ENCODE results near the gene FMNL2.

DNA sequence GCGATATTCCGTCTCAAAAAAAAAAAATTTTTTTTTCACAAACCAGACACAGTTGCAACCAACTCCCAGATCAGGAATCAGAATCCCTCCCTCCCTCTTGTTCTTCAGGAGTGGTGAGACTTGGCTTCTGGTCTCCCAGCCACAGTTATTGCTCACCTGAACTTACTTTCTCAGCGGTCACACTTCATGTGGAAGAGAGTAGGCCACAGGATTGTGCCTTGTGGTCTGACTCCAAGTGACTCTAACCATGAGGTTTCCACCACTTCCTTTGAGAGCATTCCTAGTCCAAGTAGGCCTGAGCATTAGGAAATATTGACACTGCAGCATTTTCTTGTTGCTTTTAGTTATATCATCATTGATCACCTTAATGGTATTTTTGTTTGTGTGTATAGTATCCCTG, 12.1 kb downstream of the FMNL2 start:
- no peak for TF ChIP-seq POLR2A (IDR thresholded peaks at IDR 0.05; ENCODE audit: borderline replicate concordance, extremely low read depth, insufficient read depth, insufficient read length)
- TF ChIP-seq YY1 (IDR thresholded peaks at IDR 0.05; ENCODE audit: extremely low read depth, insufficient replicate concordance, low read depth, low read length): no peak
- TF ChIP-seq, protein P1, sequence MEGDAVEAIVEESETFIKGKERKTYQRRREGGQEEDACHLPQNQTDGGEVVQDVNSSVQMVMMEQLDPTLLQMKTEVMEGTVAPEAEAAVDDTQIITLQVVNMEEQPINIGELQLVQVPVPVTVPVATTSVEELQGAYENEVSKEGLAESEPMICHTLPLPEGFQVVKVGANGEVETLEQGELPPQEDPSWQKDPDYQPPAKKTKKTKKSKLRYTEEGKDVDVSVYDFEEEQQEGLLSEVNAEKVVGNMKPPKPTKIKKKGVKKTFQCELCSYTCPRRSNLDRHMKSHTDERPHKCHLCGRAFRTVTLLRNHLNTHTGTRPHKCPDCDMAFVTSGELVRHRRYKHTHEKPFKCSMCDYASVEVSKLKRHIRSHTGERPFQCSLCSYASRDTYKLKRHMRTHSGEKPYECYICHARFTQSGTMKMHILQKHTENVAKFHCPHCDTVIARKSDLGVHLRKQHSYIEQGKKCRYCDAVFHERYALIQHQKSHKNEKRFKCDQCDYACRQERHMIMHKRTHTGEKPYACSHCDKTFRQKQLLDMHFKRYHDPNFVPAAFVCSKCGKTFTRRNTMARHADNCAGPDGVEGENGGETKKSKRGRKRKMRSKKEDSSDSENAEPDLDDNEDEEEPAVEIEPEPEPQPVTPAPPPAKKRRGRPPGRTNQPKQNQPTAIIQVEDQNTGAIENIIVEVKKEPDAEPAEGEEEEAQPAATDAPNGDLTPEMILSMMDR (IDR thresholded peaks at IDR 0.05 in 2 of 3, conservative IDR thresholded peaks at IDR 0.05 in 1 of 3; ENCODE audit: borderline replicate concordance in 1 of 3, insufficient read depth in 1 of 3, low read depth in 2 of 3, low read length in 2 of 3): no peak
- TF ChIP-seq, protein P2, sequence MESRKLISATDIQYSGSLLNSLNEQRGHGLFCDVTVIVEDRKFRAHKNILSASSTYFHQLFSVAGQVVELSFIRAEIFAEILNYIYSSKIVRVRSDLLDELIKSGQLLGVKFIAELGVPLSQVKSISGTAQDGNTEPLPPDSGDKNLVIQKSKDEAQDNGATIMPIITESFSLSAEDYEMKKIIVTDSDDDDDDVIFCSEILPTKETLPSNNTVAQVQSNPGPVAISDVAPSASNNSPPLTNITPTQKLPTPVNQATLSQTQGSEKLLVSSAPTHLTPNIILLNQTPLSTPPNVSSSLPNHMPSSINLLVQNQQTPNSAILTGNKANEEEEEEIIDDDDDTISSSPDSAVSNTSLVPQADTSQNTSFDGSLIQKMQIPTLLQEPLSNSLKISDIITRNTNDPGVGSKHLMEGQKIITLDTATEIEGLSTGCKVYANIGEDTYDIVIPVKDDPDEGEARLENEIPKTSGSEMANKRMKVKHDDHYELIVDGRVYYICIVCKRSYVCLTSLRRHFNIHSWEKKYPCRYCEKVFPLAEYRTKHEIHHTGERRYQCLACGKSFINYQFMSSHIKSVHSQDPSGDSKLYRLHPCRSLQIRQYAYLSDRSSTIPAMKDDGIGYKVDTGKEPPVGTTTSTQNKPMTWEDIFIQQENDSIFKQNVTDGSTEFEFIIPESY (IDR thresholded peaks at IDR 0.05; ENCODE audit: extremely low read depth, insufficient replicate concordance, low read length): no peak
- TF ChIP-seq ZNF274 (IDR thresholded peaks at IDR 0.05; ENCODE audit: low read depth, low read length): no peak
- no peak for TF ChIP-seq EZH2phosphoT487 (IDR thresholded peaks at IDR 0.05; ENCODE audit: borderline replicate concordance)
- no peak for TF ChIP-seq EZH2 (IDR thresholded peaks at IDR 0.05)
- no peak for TF ChIP-seq SP1 (IDR thresholded peaks at IDR 0.05; ENCODE audit: low read depth)
- no peak for TF ChIP-seq FOSL1 (IDR thresholded peaks at IDR 0.05; ENCODE audit: low read depth)
- no peak for TF ChIP-seq EGR1 (IDR thresholded peaks at IDR 0.05; ENCODE audit: low read depth)
- TF ChIP-seq RAD21 (IDR thresholded peaks at IDR 0.05; ENCODE audit: low read depth): no peak
- TF ChIP-seq, protein P3, sequence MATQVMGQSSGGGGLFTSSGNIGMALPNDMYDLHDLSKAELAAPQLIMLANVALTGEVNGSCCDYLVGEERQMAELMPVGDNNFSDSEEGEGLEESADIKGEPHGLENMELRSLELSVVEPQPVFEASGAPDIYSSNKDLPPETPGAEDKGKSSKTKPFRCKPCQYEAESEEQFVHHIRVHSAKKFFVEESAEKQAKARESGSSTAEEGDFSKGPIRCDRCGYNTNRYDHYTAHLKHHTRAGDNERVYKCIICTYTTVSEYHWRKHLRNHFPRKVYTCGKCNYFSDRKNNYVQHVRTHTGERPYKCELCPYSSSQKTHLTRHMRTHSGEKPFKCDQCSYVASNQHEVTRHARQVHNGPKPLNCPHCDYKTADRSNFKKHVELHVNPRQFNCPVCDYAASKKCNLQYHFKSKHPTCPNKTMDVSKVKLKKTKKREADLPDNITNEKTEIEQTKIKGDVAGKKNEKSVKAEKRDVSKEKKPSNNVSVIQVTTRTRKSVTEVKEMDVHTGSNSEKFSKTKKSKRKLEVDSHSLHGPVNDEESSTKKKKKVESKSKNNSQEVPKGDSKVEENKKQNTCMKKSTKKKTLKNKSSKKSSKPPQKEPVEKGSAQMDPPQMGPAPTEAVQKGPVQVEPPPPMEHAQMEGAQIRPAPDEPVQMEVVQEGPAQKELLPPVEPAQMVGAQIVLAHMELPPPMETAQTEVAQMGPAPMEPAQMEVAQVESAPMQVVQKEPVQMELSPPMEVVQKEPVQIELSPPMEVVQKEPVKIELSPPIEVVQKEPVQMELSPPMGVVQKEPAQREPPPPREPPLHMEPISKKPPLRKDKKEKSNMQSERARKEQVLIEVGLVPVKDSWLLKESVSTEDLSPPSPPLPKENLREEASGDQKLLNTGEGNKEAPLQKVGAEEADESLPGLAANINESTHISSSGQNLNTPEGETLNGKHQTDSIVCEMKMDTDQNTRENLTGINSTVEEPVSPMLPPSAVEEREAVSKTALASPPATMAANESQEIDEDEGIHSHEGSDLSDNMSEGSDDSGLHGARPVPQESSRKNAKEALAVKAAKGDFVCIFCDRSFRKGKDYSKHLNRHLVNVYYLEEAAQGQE (IDR thresholded peaks at IDR 0.05; ENCODE audit: low read depth): no peak
- TF ChIP-seq, protein P4, sequence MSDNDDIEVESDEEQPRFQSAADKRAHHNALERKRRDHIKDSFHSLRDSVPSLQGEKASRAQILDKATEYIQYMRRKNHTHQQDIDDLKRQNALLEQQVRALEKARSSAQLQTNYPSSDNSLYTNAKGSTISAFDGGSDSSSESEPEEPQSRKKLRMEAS (IDR thresholded peaks at IDR 0.05): no peak

All from HCT116 (cell line).